Embryonic facial prominence (tissue), 1 donor: ENCODE data around the gene GRM1.
"Not testable (repeated sequence)": the region's sequence is repeated elsewhere in the genome, so short reads cannot be mapped to it uniquely, and the experiment has no call there.

Source experiments
- DNase-seq: peaks from one replicate; pipeline ENCODE4 v3.0.0-alpha.2; 2016; ENCODE audit errors: extremely low spot score

GRM1 gene

GRCh38 chr6:146271163-146271562 lies 242.3 kb downstream of the GRM1 start:
- DNase-seq: not testable (repeated sequence)

GRCh38 chr6:146273490-146273889 lies 244.6 kb downstream of the GRM1 start:
- DNase-seq: no peak

DNA sequence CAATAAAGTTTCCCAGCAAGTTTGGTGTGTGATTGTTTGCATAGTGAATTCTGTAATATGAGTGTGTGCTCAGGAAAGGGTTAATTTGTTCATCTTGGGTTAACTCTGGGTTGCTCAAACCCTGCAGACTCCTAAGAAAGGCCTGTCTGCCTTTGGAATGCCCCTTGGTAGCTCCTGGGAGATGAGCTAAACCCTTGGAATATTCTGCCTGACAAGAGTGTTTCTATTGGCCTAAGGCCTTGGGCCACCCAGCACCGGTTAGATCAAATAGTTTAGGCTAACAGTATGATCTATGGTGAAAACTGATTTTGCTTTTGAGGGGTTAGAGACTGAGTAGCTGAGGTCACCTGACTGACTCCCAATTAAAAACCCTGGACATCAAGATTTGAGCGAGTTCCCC lies 248.3 kb downstream of the GRM1 start:
- no peak for DNase-seq

DNA sequence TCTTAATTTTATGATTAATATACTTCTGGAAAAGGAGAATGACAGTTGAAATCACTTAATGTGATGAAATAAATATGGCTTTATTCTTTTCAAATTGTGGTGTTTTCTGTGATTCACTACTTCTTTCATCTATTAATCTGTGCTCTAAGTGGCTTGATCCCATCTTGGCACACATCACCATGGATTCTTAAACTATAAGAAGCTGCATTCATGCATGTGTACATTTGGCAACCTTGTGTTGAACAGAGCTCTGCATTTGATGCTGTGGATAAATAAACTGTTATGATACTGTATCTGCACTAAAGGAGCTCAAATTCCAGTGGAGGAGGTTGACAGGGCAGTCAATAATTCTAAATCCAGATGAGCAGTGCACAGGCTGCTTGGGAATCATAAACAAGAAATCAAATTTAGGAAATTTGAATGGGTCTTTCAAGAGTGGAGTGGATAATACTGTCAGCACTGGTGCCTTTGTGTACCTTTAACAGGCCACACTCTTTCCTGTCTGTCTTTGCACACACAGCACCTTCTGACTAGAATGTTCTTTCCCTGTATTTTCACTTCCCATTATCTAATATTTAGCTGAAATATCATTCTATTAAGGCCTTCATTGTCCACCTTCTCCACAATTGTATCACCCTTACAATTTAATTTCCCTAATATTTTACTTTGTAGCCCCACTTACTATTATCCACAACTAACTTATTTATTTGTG lies 252.9 kb downstream of the GRM1 start:
- DNase-seq: no peak

GRCh38 chr6:146282837-146283236 lies 254.0 kb downstream of the GRM1 start:
- DNase-seq: no peak

DNA sequence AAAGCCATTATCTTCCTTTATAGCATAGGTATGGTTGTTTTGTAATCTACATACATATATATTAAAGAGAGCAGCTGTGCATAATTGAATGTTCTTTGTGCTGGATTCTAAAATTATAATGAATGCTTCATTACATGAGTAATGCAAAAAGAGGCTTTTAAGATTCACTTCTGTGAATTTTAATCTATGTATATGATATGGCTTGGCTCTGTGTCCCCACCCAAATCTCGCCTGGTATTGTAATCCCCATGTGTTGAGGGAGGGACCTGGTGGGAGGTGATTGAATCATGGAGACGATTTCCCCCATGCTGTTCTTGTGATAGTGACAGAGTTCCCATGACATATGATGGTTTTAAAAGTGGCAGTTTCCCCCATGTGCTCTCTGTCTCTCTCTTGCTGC lies 255.4 kb downstream of the GRM1 start:
- DNase-seq: no peak

GRCh38 chr6:146286961-146287360 lies 258.1 kb downstream of the GRM1 start:
- no peak for DNase-seq

- no peak for DNase-seq
These were observed 259.0 kb downstream of the GRM1 start for GRCh38 chr6:146287691-146288369.

- no peak for DNase-seq
These were observed 261.1 kb downstream of the GRM1 start for GRCh38 chr6:146289816-146290588.

DNA sequence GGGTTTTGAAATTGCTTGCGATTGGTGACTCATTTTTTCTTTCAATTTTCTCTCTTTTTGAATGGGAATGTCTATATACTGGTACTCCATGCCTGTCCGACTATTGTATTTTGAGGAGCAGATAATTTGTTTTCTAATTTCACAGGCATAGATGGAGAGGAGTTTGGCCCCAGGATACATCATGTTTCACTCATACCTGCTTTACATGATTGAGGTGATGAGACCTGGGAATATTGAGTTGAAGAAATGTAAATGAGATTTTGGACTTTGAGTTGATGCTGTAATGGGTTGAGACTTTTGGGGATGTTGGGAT lies 261.7 kb downstream of the GRM1 start:
- no peak for DNase-seq

- DNase-seq: no peak
These were observed 263.6 kb downstream of the GRM1 start for GRCh38 chr6:146292506-146292905.

DNA sequence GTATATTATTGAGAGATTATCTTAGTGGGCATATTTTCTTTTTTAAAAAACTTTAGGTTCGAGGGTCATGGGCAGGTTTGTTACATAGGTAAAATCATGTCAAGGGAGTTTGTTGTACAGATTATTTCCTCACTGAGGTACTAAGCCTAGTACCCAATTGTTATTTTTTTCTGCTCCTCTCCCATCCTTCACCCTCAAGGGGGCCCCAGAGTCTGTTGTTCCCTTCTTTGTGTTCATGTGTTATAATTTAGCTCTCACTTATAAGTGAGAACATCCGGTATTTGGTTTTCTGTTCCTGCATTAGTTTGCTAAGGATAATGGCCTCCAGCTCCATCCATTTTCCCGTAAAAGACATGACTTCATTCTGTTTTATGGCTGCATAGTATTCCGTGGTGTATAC lies 266.8 kb downstream of the GRM1 start:
- no peak for DNase-seq

- no peak for DNase-seq
These were observed 269.0 kb downstream of the GRM1 start for GRCh38 chr6:146297815-146298214.

GRCh38 chr6:146300521-146300920 lies 271.7 kb downstream of the GRM1 start:
- DNase-seq: no peak

DNA sequence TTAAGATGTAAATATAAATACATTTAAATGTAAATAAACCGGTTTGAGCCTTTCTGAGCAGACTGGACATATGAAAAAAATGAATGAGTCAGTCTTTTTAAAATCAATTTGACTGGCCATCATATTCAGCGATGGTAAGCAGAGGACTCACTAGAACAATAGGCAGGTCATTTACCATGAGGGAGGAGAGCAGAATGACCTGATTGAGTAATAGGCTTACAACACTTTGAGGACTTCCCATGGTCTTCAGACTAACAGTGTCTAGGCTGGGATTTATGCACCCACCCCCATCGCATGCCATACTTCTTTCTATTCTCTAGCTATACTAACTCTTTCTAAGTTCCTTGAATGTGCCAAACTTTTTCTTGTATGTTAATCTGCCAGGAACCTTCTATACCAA lies 272.9 kb downstream of the GRM1 start:
- no peak for DNase-seq

DNA sequence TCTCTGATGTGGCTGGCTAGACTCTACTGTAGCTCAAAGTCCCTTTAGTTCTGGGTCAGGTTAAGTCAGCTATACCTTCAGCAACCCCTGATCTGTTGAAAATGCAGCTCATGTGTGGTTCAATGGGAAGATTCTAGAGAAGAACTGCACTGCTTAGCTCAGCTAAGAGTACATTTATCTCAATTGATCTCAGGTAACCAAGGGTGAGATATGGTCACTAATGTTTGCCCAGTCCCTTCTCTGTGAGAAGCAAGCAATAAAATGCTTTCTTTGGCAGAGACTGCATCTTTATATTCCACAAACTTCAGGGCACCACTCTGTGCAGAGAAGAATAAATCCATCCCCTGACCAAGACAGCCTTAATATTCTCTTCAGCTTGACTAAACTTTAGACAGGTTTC lies 274.1 kb downstream of the GRM1 start:
- no peak for DNase-seq

GRCh38 chr6:146304181-146304580 lies 275.3 kb downstream of the GRM1 start:
- no peak for DNase-seq

GRCh38 chr6:146305092-146305491 lies 276.2 kb downstream of the GRM1 start:
- no peak for DNase-seq

- DNase-seq: no peak
These were observed 277.1 kb downstream of the GRM1 start for GRCh38 chr6:146305951-146306350.

DNA sequence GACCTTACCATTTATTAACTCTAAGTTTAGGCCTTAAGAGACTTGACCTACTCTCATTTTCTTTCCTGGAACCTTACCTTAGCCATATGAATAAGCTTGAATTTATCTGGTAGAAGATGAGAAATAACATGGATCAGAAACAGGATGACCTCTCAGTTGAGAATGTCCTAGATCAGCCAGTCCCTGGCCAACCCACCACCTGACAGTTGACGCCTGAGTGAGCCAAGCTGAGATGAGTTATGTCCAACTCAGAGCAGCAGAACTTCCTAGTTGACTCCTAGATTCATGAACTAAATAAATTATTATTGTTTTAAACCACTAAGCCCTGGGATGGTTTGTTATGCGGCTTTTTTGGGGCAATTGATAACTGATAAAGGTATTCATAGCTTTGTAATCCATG lies 281.8 kb downstream of the GRM1 start:
- no peak for DNase-seq

GRCh38 chr6:146311079-146311478 lies 282.2 kb downstream of the GRM1 start:
- no peak for DNase-seq

GRCh38 chr6:146312608-146313007 lies 283.7 kb downstream of the GRM1 start:
- no peak for DNase-seq
